HL-60 (cell line): ENCODE data around the gene PCCB.

Experiments used
- DNase-seq, 2 experiments: peaks; one replicate each; pipeline ENCODE4 v3.0.0-alpha.2; 2010 to 2020; ENCODE audit warnings: low read depth in 1 of 2, low spot score in 1 of 2
- H3K27ac ChIP-seq: fragments of 250-450 bp; sonication (Bioruptor Pico); replicated peaks from 2 replicates; pipeline ENCODE4 v1.5.1; 2020; ENCODE audit warnings: mild to moderate bottlenecking, moderate library complexity
- H3K27me3 ChIP-seq: fragments of 250-450 bp; sonication (Bioruptor Pico); 2 replicates; pipeline ENCODE4 v1.5.1; 2021; ENCODE audit warnings: mild to moderate bottlenecking, moderate library complexity; ENCODE audit not compliant: insufficient read depth, poor library complexity, severe bottlenecking
- H3K4me3 ChIP-seq: replicated peaks from 2 replicates; pipeline ENCODE4 v1.5.1; 2011; ENCODE audit warnings: mild to moderate bottlenecking, control low read depth, low read length; ENCODE audit not compliant: insufficient read depth
- GABPA ChIP-seq: IDR thresholded peaks from 2 replicates; pipeline ENCODE4 v1.6.1; 2012; ENCODE audit warnings: low read depth
- POLR2AphosphoS5 ChIP-seq: IDR thresholded peaks from 2 replicates; pipeline ENCODE4 v1.6.1; 2012; ENCODE audit warnings: low read depth
- SPI1 ChIP-seq: IDR thresholded peaks from 2 replicates; pipeline ENCODE4 v1.6.1; 2012; ENCODE audit warnings: low read depth, mild to moderate bottlenecking, borderline replicate concordance
- TF ChIP-seq, protein P1 (sequence below): IDR thresholded peaks from 2 replicates; pipeline ENCODE4 v1.6.1; 2012; ENCODE audit warnings: low read depth; ENCODE audit not compliant: insufficient replicate concordance
- TF ChIP-seq, protein P2 (sequence below): IDR thresholded peaks from one replicate; pipeline ENCODE4 v1.5.1; 2011; ENCODE audit warnings: low read length, control low read depth, inconsistent platforms; ENCODE audit not compliant: insufficient read depth

The PCCB gene

GRCh38 chr3:136329593-136329992 lies 79.5 kb downstream of the PCCB start:
- Histone ChIP-seq H3K27me3 (no peaks in the 10 kb centered on the region), H3K27ac (no peak overlapping the region), H3K4me3 (no peak overlapping the region)
- no peak for DNase-seq
- TF ChIP-seq SPI1 (no peak), POLR2AphosphoS5 (no peak), GABPA (no peak)
- TF ChIP-seq, protein P1, sequence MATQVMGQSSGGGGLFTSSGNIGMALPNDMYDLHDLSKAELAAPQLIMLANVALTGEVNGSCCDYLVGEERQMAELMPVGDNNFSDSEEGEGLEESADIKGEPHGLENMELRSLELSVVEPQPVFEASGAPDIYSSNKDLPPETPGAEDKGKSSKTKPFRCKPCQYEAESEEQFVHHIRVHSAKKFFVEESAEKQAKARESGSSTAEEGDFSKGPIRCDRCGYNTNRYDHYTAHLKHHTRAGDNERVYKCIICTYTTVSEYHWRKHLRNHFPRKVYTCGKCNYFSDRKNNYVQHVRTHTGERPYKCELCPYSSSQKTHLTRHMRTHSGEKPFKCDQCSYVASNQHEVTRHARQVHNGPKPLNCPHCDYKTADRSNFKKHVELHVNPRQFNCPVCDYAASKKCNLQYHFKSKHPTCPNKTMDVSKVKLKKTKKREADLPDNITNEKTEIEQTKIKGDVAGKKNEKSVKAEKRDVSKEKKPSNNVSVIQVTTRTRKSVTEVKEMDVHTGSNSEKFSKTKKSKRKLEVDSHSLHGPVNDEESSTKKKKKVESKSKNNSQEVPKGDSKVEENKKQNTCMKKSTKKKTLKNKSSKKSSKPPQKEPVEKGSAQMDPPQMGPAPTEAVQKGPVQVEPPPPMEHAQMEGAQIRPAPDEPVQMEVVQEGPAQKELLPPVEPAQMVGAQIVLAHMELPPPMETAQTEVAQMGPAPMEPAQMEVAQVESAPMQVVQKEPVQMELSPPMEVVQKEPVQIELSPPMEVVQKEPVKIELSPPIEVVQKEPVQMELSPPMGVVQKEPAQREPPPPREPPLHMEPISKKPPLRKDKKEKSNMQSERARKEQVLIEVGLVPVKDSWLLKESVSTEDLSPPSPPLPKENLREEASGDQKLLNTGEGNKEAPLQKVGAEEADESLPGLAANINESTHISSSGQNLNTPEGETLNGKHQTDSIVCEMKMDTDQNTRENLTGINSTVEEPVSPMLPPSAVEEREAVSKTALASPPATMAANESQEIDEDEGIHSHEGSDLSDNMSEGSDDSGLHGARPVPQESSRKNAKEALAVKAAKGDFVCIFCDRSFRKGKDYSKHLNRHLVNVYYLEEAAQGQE: no peak
- TF ChIP-seq, protein P2, sequence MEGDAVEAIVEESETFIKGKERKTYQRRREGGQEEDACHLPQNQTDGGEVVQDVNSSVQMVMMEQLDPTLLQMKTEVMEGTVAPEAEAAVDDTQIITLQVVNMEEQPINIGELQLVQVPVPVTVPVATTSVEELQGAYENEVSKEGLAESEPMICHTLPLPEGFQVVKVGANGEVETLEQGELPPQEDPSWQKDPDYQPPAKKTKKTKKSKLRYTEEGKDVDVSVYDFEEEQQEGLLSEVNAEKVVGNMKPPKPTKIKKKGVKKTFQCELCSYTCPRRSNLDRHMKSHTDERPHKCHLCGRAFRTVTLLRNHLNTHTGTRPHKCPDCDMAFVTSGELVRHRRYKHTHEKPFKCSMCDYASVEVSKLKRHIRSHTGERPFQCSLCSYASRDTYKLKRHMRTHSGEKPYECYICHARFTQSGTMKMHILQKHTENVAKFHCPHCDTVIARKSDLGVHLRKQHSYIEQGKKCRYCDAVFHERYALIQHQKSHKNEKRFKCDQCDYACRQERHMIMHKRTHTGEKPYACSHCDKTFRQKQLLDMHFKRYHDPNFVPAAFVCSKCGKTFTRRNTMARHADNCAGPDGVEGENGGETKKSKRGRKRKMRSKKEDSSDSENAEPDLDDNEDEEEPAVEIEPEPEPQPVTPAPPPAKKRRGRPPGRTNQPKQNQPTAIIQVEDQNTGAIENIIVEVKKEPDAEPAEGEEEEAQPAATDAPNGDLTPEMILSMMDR: no peak

GRCh38 chr3:136330900-136331299 lies 80.8 kb downstream of the PCCB start:
- Histone ChIP-seq H3K4me3 (no peak overlapping the region), H3K27ac (no peak overlapping the region), H3K27me3 (no peaks in the 10 kb centered on the region)
- no peak for TF ChIP-seq SPI1
- TF ChIP-seq, protein P1: no peak
- TF ChIP-seq, protein P2: no peak
- TF ChIP-seq GABPA: no peak
- no peak for TF ChIP-seq POLR2AphosphoS5
- no peak for DNase-seq

DNA sequence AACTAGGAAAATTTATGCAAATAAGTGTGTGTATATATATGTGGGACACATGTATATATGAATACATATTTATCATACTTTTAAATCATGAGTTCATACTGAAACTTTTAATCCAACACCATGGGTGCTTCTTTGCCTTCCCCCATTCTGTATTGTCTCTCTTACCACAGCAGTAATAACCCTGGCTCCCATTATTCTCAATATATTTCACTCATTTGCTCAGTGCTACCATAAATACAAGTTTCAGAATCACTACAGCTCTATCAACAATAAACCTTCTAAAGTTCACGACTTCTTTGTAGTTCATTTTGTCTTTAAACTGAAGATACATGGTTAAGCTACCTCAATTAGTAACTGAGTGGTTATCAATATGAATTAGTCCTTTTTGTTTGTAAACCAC lies 82.2 kb downstream of the PCCB start:
- no peak overlapping the region for H3K27ac ChIP-seq
- no peak overlapping the region for H3K4me3 ChIP-seq
- H3K27me3 ChIP-seq: no peaks in the 10 kb centered on the region

More for the DNA sequence above, 82.2 kb downstream of the PCCB start:
- TF ChIP-seq, protein P1: no peak
- no peak for TF ChIP-seq GABPA
- TF ChIP-seq, protein P2: no peak
- TF ChIP-seq POLR2AphosphoS5: no peak
- no peak for DNase-seq
